Epidermal melanocyte (primary cell): ENCODE measurements around the gene PNPLA7.
"Not testable (repeated sequence)": the region's sequence is repeated elsewhere in the genome, so short reads cannot be mapped to it uniquely, and the experiment has no call there.

Source experiments
- DNase-seq: peaks from one replicate; pipeline ENCODE4 v3.0.0; 2011; ENCODE audit warnings: low spot score; ENCODE audit not compliant: insufficient read length

Gene PNPLA7

GRCh38 chr9:137515338-137515724, 34.9 kb downstream of the PNPLA7 start:
- no peak for DNase-seq

GRCh38 chr9:137514691-137515337, 35.4 kb downstream of the PNPLA7 start:
- no peak for DNase-seq

GRCh38 chr9:137513801-137514570, 36.2 kb downstream of the PNPLA7 start:
- not testable (repeated sequence) for DNase-seq

- not testable (repeated sequence) for DNase-seq
These were observed 37.1 kb downstream of the PNPLA7 start for GRCh38 chr9:137513136-137513535.

- no peak for DNase-seq
These were observed 38.3 kb downstream of the PNPLA7 start for GRCh38 chr9:137511758-137512463.

GRCh38 chr9:137511126-137511525, 39.1 kb downstream of the PNPLA7 start:
- DNase-seq, result not testable (repeated sequence)

- DNase-seq, result no peak
These were observed 41.0 kb downstream of the PNPLA7 start for GRCh38 chr9:137509198-137509597.

GRCh38 chr9:137506702-137507171, 43.5 kb downstream of the PNPLA7 start:
- DNase-seq, result peak; percentile 64

- DNase-seq, result no peak
These were observed 43.9 kb downstream of the PNPLA7 start for GRCh38 chr9:137506274-137506673.

GRCh38 chr9:137505421-137506140, 44.6 kb downstream of the PNPLA7 start:
- no peak for DNase-seq

- no peak for DNase-seq
These were observed 45.8 kb downstream of the PNPLA7 start for GRCh38 chr9:137504432-137504777.

GRCh38 chr9:137502008-137502911, 47.9 kb downstream of the PNPLA7 start:
- DNase-seq, result peak; percentile 65

- DNase-seq, result no peak
These were observed 48.7 kb downstream of the PNPLA7 start for GRCh38 chr9:137501457-137501856.

GRCh38 chr9:137500666-137501397, 49.4 kb downstream of the PNPLA7 start:
- no peak for DNase-seq

GRCh38 chr9:137499858-137500661, 50.1 kb downstream of the PNPLA7 start:
- DNase-seq, result no peak

- no peak for DNase-seq
These were observed 50.8 kb downstream of the PNPLA7 start for GRCh38 chr9:137499416-137499815.

GRCh38 chr9:137498720-137499150, 51.5 kb downstream of the PNPLA7 start:
- no peak for DNase-seq

GRCh38 chr9:137497921-137498719, 52.1 kb downstream of the PNPLA7 start:
- no peak for DNase-seq
